ENCODE data around the gene PANX3. TPM values are rescaled to one million over a fixed set of nuclear protein-coding genes. Genes with fewer than 3 reads are reported as not detected.

The PANX3 gene
- total and polyA plus RNA-seq, 9 of the 15 experiments (the other 6 are each of a cell fraction or from before 2014, with no cell fraction given): 0.09 to 0.69 (median 0.39) TPM

- peak; percentile 46; the same call in 1 of the 2 replicates for TF ChIP-seq THAP7 (CRISPR knock-in tag; IDR thresholded peaks at IDR 0.05)
- no peak for TF ChIP-seq MYC (IDR thresholded peaks at IDR 0.05; ENCODE audit: low read depth, low read length)
- peak; percentile 54; the same call in 1 of the 2 replicates for TF ChIP-seq MYC (CRISPR knock-in tag; IDR thresholded peaks at IDR 0.05; ENCODE audit: borderline replicate concordance, low read depth)
- TF ChIP-seq ZFP1 (CRISPR knock-in tag; IDR thresholded peaks at IDR 0.05): no peak
- TF ChIP-seq TAF9B (IDR thresholded peaks at IDR 0.05; ENCODE audit: partially characterized antibody): peak; percentile 91
- no peak for TF ChIP-seq ZNF507 (tag; conservative IDR thresholded peaks at IDR 0.05)
- no peak for TF ChIP-seq DEAF1 (CRISPR knock-in tag; IDR thresholded peaks at IDR 0.05)
- peak; percentile 29; the same call in 1 of the 2 replicates for TF ChIP-seq ZNF511 (CRISPR knock-in tag; IDR thresholded peaks at IDR 0.05)
- 0 out of 2 replicates have a peak, but pooled peaks have one; percentile 48 for TF ChIP-seq NBN (IDR thresholded peaks at IDR 0.05; ENCODE audit: low read depth)
- peak; percentile 86 for TF ChIP-seq ETV5 (CRISPR knock-in tag; IDR thresholded peaks at IDR 0.05; ENCODE audit: low read depth)
- peak in 1 of 2 experiments; percentile 45; a peak in 1 of 4 replicates for TF ChIP-seq ARNT (IDR thresholded peaks at IDR 0.05)
- peak; percentile 76; the same call in 1 of the 2 replicates for TF ChIP-seq CBX1 (IDR thresholded peaks at IDR 0.05; ENCODE audit: low read depth)
- peak; percentile 56 to 77 for TF ChIP-seq MNT (conservative IDR thresholded peaks at IDR 0.05)
- TF ChIP-seq SRF (CRISPR knock-in tag; IDR thresholded peaks at IDR 0.05): peak in 1 of 2 experiments; percentile 44; a peak in 1 of 4 replicates
- no peak for TF ChIP-seq ZBTB8A (IDR thresholded peaks at IDR 0.05; ENCODE audit: partially characterized antibody)
- TF ChIP-seq ID3 (CRISPR knock-in tag; IDR thresholded peaks at IDR 0.05): no peak
- TF ChIP-seq ID3 (tag; IDR thresholded peaks at IDR 0.05): 0 out of 2 replicates have a peak, but pooled peaks have one; percentile 17
- TF ChIP-seq MBD2 (IDR thresholded peaks at IDR 0.05; ENCODE audit: borderline replicate concordance, low read depth): peak; percentile 86
- TF ChIP-seq SPI1 (IDR thresholded peaks at IDR 0.05; ENCODE audit: borderline replicate concordance, low read depth, low read length): peak; percentile 79
- peak; percentile 55 for TF ChIP-seq HMGN3 (IDR thresholded peaks at IDR 0.05; ENCODE audit: borderline replicate concordance, extremely low read depth, insufficient read length, low read depth, low read length)
- 0 out of 2 replicates have a peak, but pooled peaks have one; percentile 45 for TF ChIP-seq ELK3 (CRISPR knock-in tag; IDR thresholded peaks at IDR 0.05)
Measured at GRCh38 chr11:124622531-124623451, 11.6 kb downstream of the PANX3 start, which contains the start of gene TBRG1 (continued).

Measured in K562 (cell line).